Mesenchymal stem cell (in vitro differentiated cells and primary cell): ENCODE results near the gene CIB2.
A peak's percentile ranks its signal among the peaks of the same experiment; 100 is the strongest.

Experiments
- DNase-seq: peaks from one replicate; pipeline ENCODE4 v3.0.0-alpha.2; 2013
- H2AFZ ChIP-seq: one replicate; pipeline ENCODE4 v1.6.1; 2013; ENCODE audit warnings: low read depth, mild to moderate bottlenecking, control low read depth, inconsistent platforms, low read length, moderate library complexity
- H2AK5ac ChIP-seq: 2 replicates; pipeline ENCODE4 v1.6.1; 2013; ENCODE audit warnings: low read length, moderate library complexity, mild to moderate bottlenecking, inconsistent platforms; ENCODE audit not compliant: severe bottlenecking
- H2BK120ac ChIP-seq: one replicate; pipeline ENCODE4 v1.6.1; 2013; ENCODE audit warnings: low read depth, mild to moderate bottlenecking, inconsistent platforms, low read length, moderate library complexity
- H2BK12ac ChIP-seq, 2 experiments: one replicate each; pipeline ENCODE4 v1.6.1; 2013; ENCODE audit warnings: inconsistent platforms in 2 of 2, low read length in 2 of 2, mild to moderate bottlenecking in 2 of 2, moderate library complexity in 2 of 2, control low read depth in 1 of 2
- H2BK15ac ChIP-seq: one replicate; pipeline ENCODE4 v1.6.1; 2013; ENCODE audit warnings: mild to moderate bottlenecking, low read depth, inconsistent platforms; ENCODE audit not compliant: poor library complexity, severe bottlenecking
- H2BK5ac ChIP-seq: 2 replicates; pipeline ENCODE4 v1.6.1; 2013; ENCODE audit warnings: low read depth, mild to moderate bottlenecking, low read length, control low read depth, inconsistent platforms; ENCODE audit not compliant: poor library complexity, severe bottlenecking
- H3K14ac ChIP-seq, 2 experiments: one replicate each; pipeline ENCODE4 v1.6.1; 2013; ENCODE audit warnings: inconsistent platforms in 2 of 2, low read length in 2 of 2, control low read depth in 1 of 2, mild to moderate bottlenecking in 1 of 2, moderate library complexity in 1 of 2
- H3K18ac ChIP-seq, 2 experiments: one replicate each; pipeline ENCODE4 v1.6.1; 2013; ENCODE audit warnings: inconsistent platforms in 2 of 2, low read length in 2 of 2, control low read depth in 1 of 2, low read depth in 1 of 2, mild to moderate bottlenecking in 1 of 2
- H3K23ac ChIP-seq, 2 experiments: one replicate each; pipeline ENCODE4 v1.6.1; 2013; ENCODE audit warnings: inconsistent platforms in 2 of 2, low read length in 2 of 2, mild to moderate bottlenecking in 2 of 2, moderate library complexity in 2 of 2, control low read depth in 1 of 2
- H3K27ac ChIP-seq: 2 replicates; pipeline ENCODE4 v1.5.1; 2013; ENCODE audit warnings: mild to moderate bottlenecking, moderate library complexity, low read length, control low read depth, inconsistent platforms; ENCODE audit not compliant: poor library complexity, severe bottlenecking
- H3K27me3 ChIP-seq, 2 experiments: 2 replicates each; pipeline versions ENCODE4 v1.6.1 to v1.7.0; 2013; ENCODE audit warnings: low read length in 2 of 2, mild to moderate bottlenecking in 2 of 2, moderate library complexity in 2 of 2, control low read depth in 1 of 2, inconsistent platforms in 1 of 2; ENCODE audit not compliant: control insufficient read depth in 1 of 2, insufficient read depth in 1 of 2
- H3K36me3 ChIP-seq, 2 experiments: 2 replicates each; pipeline versions ENCODE4 v1.6.1 to v1.7.0; 2013; ENCODE audit warnings: low read length in 2 of 2, control low read depth in 1 of 2, inconsistent platforms in 1 of 2, low read depth in 1 of 2, mild to moderate bottlenecking in 1 of 2; ENCODE audit not compliant: insufficient read depth in 2 of 2, control insufficient read depth in 1 of 2
- H3K4ac ChIP-seq, 2 experiments: one replicate each; pipeline ENCODE4 v1.6.1; 2013; ENCODE audit warnings: inconsistent platforms in 2 of 2, low read length in 2 of 2, mild to moderate bottlenecking in 2 of 2, moderate library complexity in 2 of 2, control low read depth in 1 of 2, low read depth in 1 of 2
- H3K4me1 ChIP-seq: 2 replicates; pipeline ENCODE4 v1.6.1; 2013; ENCODE audit warnings: low read depth, low read length, control low read depth; ENCODE audit not compliant: control insufficient read depth, insufficient read depth
- H3K4me2 ChIP-seq: 2 replicates; pipeline ENCODE4 v1.6.1; 2013; ENCODE audit warnings: low read length, mild to moderate bottlenecking, inconsistent platforms; ENCODE audit not compliant: poor library complexity, severe bottlenecking
- H3K4me3 ChIP-seq, 2 experiments: 2 replicates each; pipeline versions ENCODE4 v1.5.1 to v1.7.0; 2013; ENCODE audit warnings: low read length in 2 of 2, mild to moderate bottlenecking in 2 of 2, control low read depth in 1 of 2, low read depth in 1 of 2; ENCODE audit not compliant: insufficient read depth in 1 of 2
- H3K79me1 ChIP-seq: replicated peaks from 2 replicates; pipeline ENCODE4 v1.6.1; 2013; ENCODE audit warnings: mild to moderate bottlenecking, control low read depth, low read length, inconsistent platforms; ENCODE audit not compliant: poor library complexity, severe bottlenecking
- H3K9ac ChIP-seq: 2 replicates; pipeline ENCODE4 v1.7.0; 2013; ENCODE audit warnings: mild to moderate bottlenecking, low read length, moderate library complexity
- H3K9me3 ChIP-seq: 2 replicates; pipeline ENCODE4 v1.7.0; 2013; ENCODE audit warnings: mild to moderate bottlenecking, low read length; ENCODE audit not compliant: control insufficient read depth
- H4K8ac ChIP-seq: one replicate; pipeline ENCODE4 v1.6.1; 2013; ENCODE audit warnings: inconsistent platforms, mild to moderate bottlenecking, low read length, moderate library complexity
- H4K91ac ChIP-seq: one replicate; pipeline ENCODE4 v1.6.1; 2013; ENCODE audit warnings: mild to moderate bottlenecking, low read length, inconsistent platforms
- WGBS: methylation state at CpG from one replicate; pipeline ENCODE4 v1.1.7; 2013; ENCODE audit warnings: mixed read lengths; 5-methylcytosine and 5-hydroxymethylcytosine counted together

Gene CIB2

GRCh38 chr15:78060232-78060631 is 71.0 kb downstream of the CIB2 start:
- Histone ChIP-seq H2AFZ (no peak overlapping the region), H3K23ac (no peak overlapping the region), H4K8ac (no peak overlapping the region), H3K18ac (no peak overlapping the region), H3K4me2 (no peak overlapping the region), H3K9me3 (no peaks in the 10 kb centered on the region), H3K79me1 (peaks cover 2% of the 10 kb centered on the region), H3K4ac (no peak overlapping the region), H3K27me3 (no peaks in the 10 kb centered on the region), H3K36me3 (peaks cover 0 to 10% of the 10 kb centered on the region in 2 experiments), H3K27ac (no peak overlapping the region), H3K9ac (no peak overlapping the region), H3K4me3 (no peak overlapping the region), H2BK5ac (no peak overlapping the region), H2AK5ac (no peak overlapping the region), H2BK12ac (no peak overlapping the region), H3K4me1 (peaks cover 35% of the 10 kb centered on the region), H4K91ac (no peak overlapping the region), H2BK120ac (no peak overlapping the region), H3K14ac (no peak overlapping the region), H2BK15ac (no peak overlapping the region)
- DNase-seq, result no peak
- 96% methylated on average over 5 of the region's 5 CpGs for WGBS

- Histone ChIP-seq H3K4me3 (no peak overlapping the region), H2BK120ac (no peak overlapping the region), H3K9me3 (no peaks in the 10 kb centered on the region), H3K36me3 (peaks cover 0 to 10% of the 10 kb centered on the region in 2 experiments), H4K91ac (peak overlapping the region; percentile 81), H2BK15ac (peak overlapping the region; percentile 95), H2BK12ac (peak overlapping the region; percentile 28 to 63), H3K14ac (no peak overlapping the region), H3K18ac (peak overlapping the region; percentile 40 to 82), H3K4me2 (no peak overlapping the region), H2AK5ac (peak overlapping the region; percentile 85), H3K4me1 (peaks cover 35% of the 10 kb centered on the region), H3K23ac (no peak overlapping the region), H4K8ac (no peak overlapping the region), H3K9ac (no peak overlapping the region), H3K79me1 (peaks cover 2% of the 10 kb centered on the region), H3K27ac (peak overlapping the region; percentile 15), H3K4ac (no peak overlapping the region), H2BK5ac (no peak overlapping the region), H2AFZ (no peak overlapping the region), H3K27me3 (no peaks in the 10 kb centered on the region)
- WGBS, result 62% methylated on average over 3 of the region's 3 CpGs
- DNase-seq, result peak; percentile 67
Observed at GRCh38 chr15:78059110-78059839, 72.0 kb downstream of the CIB2 start.

GRCh38 chr15:78058401-78058935 is 72.8 kb downstream of the CIB2 start:
- Histone ChIP-seq H2BK15ac (peak overlapping the region; percentile 71), H3K27ac (peak overlapping the region; percentile 15), H2AK5ac (peak overlapping the region; percentile 85), H4K8ac (no peak overlapping the region), H3K36me3 (peaks cover 3 to 13% of the 10 kb centered on the region in 2 experiments), H3K18ac (peak overlapping the region in 1 of 2 experiments; percentile 82), H3K23ac (no peak overlapping the region), H3K4ac (peak overlapping the region in 1 of 2 experiments; percentile 35), H2BK120ac (no peak overlapping the region), H2BK12ac (no peak overlapping the region), H2BK5ac (no peak overlapping the region), H3K27me3 (no peaks in the 10 kb centered on the region), H2AFZ (no peak overlapping the region), H3K4me2 (no peak overlapping the region), H3K9me3 (no peaks in the 10 kb centered on the region), H3K4me1 (peaks cover 34% of the 10 kb centered on the region), H3K4me3 (no peak overlapping the region), H3K14ac (peak overlapping the region in 1 of 2 experiments; percentile 58), H4K91ac (no peak overlapping the region), H3K79me1 (peaks cover 2% of the 10 kb centered on the region), H3K9ac (no peak overlapping the region)
- 92% methylated on average over 10 of the region's 10 CpGs for WGBS
- DNase-seq, result no peak

DNA sequence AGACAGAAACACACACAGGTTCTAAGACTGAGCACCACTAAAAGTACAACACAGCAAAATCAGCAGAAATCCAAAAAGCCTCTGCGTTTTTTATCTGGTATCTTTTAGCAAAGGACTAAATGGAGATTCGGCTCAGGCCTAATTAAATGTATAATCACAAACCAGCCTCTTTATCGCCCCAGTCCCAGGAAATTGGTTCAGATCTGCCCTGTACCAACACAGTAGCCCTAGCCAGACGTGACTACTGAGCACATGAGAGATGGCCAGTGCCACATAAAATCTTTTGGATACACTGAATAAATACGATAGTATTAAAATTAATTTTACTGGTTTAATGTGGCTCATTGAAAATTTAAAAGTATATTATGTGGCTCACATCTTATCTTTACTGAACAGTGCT is 73.4 kb downstream of the CIB2 start:
- Histone ChIP-seq H3K4me1 (peaks cover 34% of the 10 kb centered on the region), H3K14ac (no peak overlapping the region), H2AFZ (no peak overlapping the region), H3K18ac (no peak overlapping the region), H3K4me2 (no peak overlapping the region), H3K27me3 (no peaks in the 10 kb centered on the region), H3K27ac (peak overlapping the region; percentile 89), H3K79me1 (peaks cover 6% of the 10 kb centered on the region), H2BK120ac (no peak overlapping the region), H3K23ac (no peak overlapping the region), H2BK15ac (no peak overlapping the region), H3K9ac (peak overlapping the region; percentile 89), H3K36me3 (peaks cover 10 to 16% of the 10 kb centered on the region in 2 experiments), H2BK5ac (peak overlapping the region; percentile 84), H4K8ac (no peak overlapping the region), H3K4ac (no peak overlapping the region), H2BK12ac (no peak overlapping the region), H4K91ac (no peak overlapping the region), H3K9me3 (no peaks in the 10 kb centered on the region), H3K4me3 (no peak overlapping the region), H2AK5ac (peak overlapping the region; percentile 94)
- DNase-seq, result no peak
- WGBS, result 100% methylated on average over 4 of the region's 5 CpGs
